Astrocyte (in vitro differentiated cells and primary cell): Measurements from ENCODE around the gene MPO. TPM values are rescaled to one million over a fixed set of nuclear protein-coding genes. Genes with fewer than 3 reads are reported as not detected.

Experiments
- DNase-seq: peaks from one replicate; pipeline ENCODE4 v3.0.0-alpha.2; 2010; ENCODE audit warnings: low read depth
- FAIRE-seq: peaks from 2 replicates; lab custom pipeline; 2011; peaks lifted over from hg19 to GRCh38; lab: Jason Lieb, UNC
- H2AFZ ChIP-seq: 2 replicates; pipeline ENCODE4 v1.6.0; 2012; ENCODE audit warnings: low read depth, low read length, inconsistent platforms
- H3K27ac ChIP-seq: 2 replicates; pipeline ENCODE4 v1.5.1; 2011; ENCODE audit warnings: low read depth, low read length, inconsistent platforms
- H3K27me3 ChIP-seq: 2 replicates; pipeline ENCODE4 v1.6.0; 2011; ENCODE audit warnings: low read length, inconsistent platforms; ENCODE audit not compliant: insufficient read depth
- H3K36me3 ChIP-seq: 2 replicates; pipeline ENCODE4 v1.5.1; 2011; ENCODE audit warnings: low read length, inconsistent platforms; ENCODE audit not compliant: insufficient read depth
- H3K4me1 ChIP-seq: 2 replicates; pipeline ENCODE4 v1.5.1; 2011; ENCODE audit warnings: low read length, inconsistent platforms; ENCODE audit not compliant: insufficient read depth
- H3K4me2 ChIP-seq: 2 replicates; pipeline ENCODE4 v1.6.0; 2012; ENCODE audit warnings: low read length, inconsistent platforms
- H3K4me3 ChIP-seq: 2 replicates; pipeline ENCODE4 v1.5.1; 2011; ENCODE audit warnings: low read depth, mild to moderate bottlenecking, low read length, inconsistent platforms; ENCODE audit not compliant: insufficient read depth
- H3K79me2 ChIP-seq: 2 replicates; pipeline ENCODE4 v1.6.0; 2012; ENCODE audit warnings: mild to moderate bottlenecking, low read length, inconsistent platforms; ENCODE audit not compliant: insufficient read depth
- H3K9ac ChIP-seq: 2 replicates; pipeline ENCODE4 v1.6.0; 2012; ENCODE audit warnings: mild to moderate bottlenecking, low read length, inconsistent platforms
- H3K9me3 ChIP-seq: 2 replicates; pipeline ENCODE4 v1.5.1; 2012; ENCODE audit warnings: low read depth, mild to moderate bottlenecking, low read length, inconsistent platforms; ENCODE audit not compliant: insufficient read depth
- H4K20me1 ChIP-seq: 2 replicates; pipeline ENCODE4 v1.6.0; 2012; ENCODE audit warnings: low read length, inconsistent platforms; ENCODE audit not compliant: insufficient read depth
- H3K27ac Mint-ChIP-seq: one replicate; pipeline ENCODE4 v1.8.0; 2021; ENCODE audit warnings: mild to moderate bottlenecking, mixed read lengths; ENCODE audit not compliant: unreplicated experiment
- H3K27me3 Mint-ChIP-seq: one replicate; pipeline ENCODE4 v1.8.0; 2021; ENCODE audit warnings: low read depth, mixed read lengths; ENCODE audit not compliant: unreplicated experiment
- H3K36me3 Mint-ChIP-seq: one replicate; pipeline ENCODE4 v1.8.0; 2021; ENCODE audit warnings: low read depth, mixed read lengths; ENCODE audit not compliant: unreplicated experiment
- H3K4me1 Mint-ChIP-seq: one replicate; pipeline ENCODE4 v1.8.0; 2021; ENCODE audit warnings: low read depth, mixed read lengths; ENCODE audit not compliant: unreplicated experiment
- H3K4me3 Mint-ChIP-seq: one replicate; pipeline ENCODE4 v1.8.0; 2021; ENCODE audit warnings: mild to moderate bottlenecking, moderate library complexity, mixed read lengths; ENCODE audit not compliant: unreplicated experiment
- H3K9me3 Mint-ChIP-seq: one replicate; pipeline ENCODE4 v1.8.0; 2021; ENCODE audit warnings: mild to moderate bottlenecking, mixed read lengths; ENCODE audit not compliant: unreplicated experiment
- CTCF ChIP-seq: IDR thresholded peaks from 2 replicates; pipeline ENCODE4 v1.5.1; 2011; ENCODE audit warnings: low read depth, mild to moderate bottlenecking, inconsistent platforms, low read length, moderate library complexity; ENCODE audit not compliant: insufficient read depth
- EZH2 ChIP-seq: IDR thresholded peaks from 2 replicates; pipeline ENCODE4 v1.6.1; 2012; ENCODE audit warnings: mild to moderate bottlenecking, low read length, inconsistent platforms; ENCODE audit not compliant: insufficient read depth
- total RNA-seq: library from RNA; stranded (reverse); gene quantifications from 2 replicates; pipeline ENCODE4 v1.2.1, GENCODE V29; 2021

Gene MPO
- total RNA-seq, 1 donor from 2014 or later, result not detected

GRCh38 chr17:58276423-58276822 lies 4.3 kb downstream of the MPO start:
- H3K4me3 ChIP-seq, result no peak overlapping the region
- H3K4me1 ChIP-seq, result no peaks in the 10 kb centered on the region
- H3K36me3 Mint-ChIP-seq, result no peaks in the 10 kb centered on the region
- H2AFZ ChIP-seq, result no peak overlapping the region
- H3K4me1 Mint-ChIP-seq, result no peaks in the 10 kb centered on the region
- no peaks in the 10 kb centered on the region for H3K9me3 ChIP-seq
- H3K27ac Mint-ChIP-seq, result no peak overlapping the region
- H3K4me2 ChIP-seq, result no peak overlapping the region
- no peak for TF ChIP-seq CTCF
- no peak for TF ChIP-seq EZH2
- H3K9me3 Mint-ChIP-seq, result no peaks in the 10 kb centered on the region
- H3K9ac ChIP-seq, result no peak overlapping the region
- no peaks in the 10 kb centered on the region for H4K20me1 ChIP-seq
- DNase-seq (no peak), FAIRE-seq (no peak)
- no peak overlapping the region for H3K4me3 Mint-ChIP-seq
- H3K36me3 ChIP-seq, result no peaks in the 10 kb centered on the region
- peaks cover 54% of the 10 kb centered on the region for H3K27me3 Mint-ChIP-seq
- H3K27ac ChIP-seq, result no peak overlapping the region
- peaks cover 11% of the 10 kb centered on the region for H3K27me3 ChIP-seq
- H3K79me2 ChIP-seq, result no peaks in the 10 kb centered on the region

- Mint-ChIP-seq H3K9me3 (no peaks in the 10 kb centered on the region), H3K27ac (no peak overlapping the region)
These were observed 5.3 kb downstream of the MPO start for GRCh38 chr17:58275417-58275816.

More at GRCh38 chr17:58275417-58275816, 5.3 kb downstream of the MPO start:
- no peak overlapping the region for H3K9ac ChIP-seq
- no peak for DNase-seq
- no peak overlapping the region for H3K4me2 ChIP-seq
- H3K79me2 ChIP-seq, result no peaks in the 10 kb centered on the region
- H3K36me3 ChIP-seq, result no peaks in the 10 kb centered on the region
- no peak overlapping the region for H3K4me3 ChIP-seq
- H2AFZ ChIP-seq, result no peak overlapping the region
- H4K20me1 ChIP-seq, result no peaks in the 10 kb centered on the region
- no peaks in the 10 kb centered on the region for H3K36me3 Mint-ChIP-seq
- H3K4me3 Mint-ChIP-seq, result no peak overlapping the region
- FAIRE-seq, result no peak
- no peak for TF ChIP-seq CTCF
- no peaks in the 10 kb centered on the region for H3K4me1 Mint-ChIP-seq
- H3K27me3 Mint-ChIP-seq, result peaks cover 57% of the 10 kb centered on the region
- H3K4me1 ChIP-seq, result no peaks in the 10 kb centered on the region
- H3K27ac ChIP-seq, result no peak overlapping the region
- no peaks in the 10 kb centered on the region for H3K9me3 ChIP-seq
- H3K27me3 ChIP-seq, result peaks cover 8% of the 10 kb centered on the region
